MM.1S (cell line): ENCODE measurements around the gene SMC3.
"Not testable (repeated sequence)": the region's sequence is repeated elsewhere in the genome, so short reads cannot be mapped to it uniquely, and the experiment has no call there.

Source experiments
- CTCF ChIP-seq: fragments of 300-600 bp; sonication (generic); IDR thresholded peaks from 2 replicates; pipeline ENCODE4 v1.5.1; 2016; ENCODE audit warnings: antibody characterized with exemption, low read length, mixed read lengths
- EZH2 ChIP-seq: fragments of 300-600 bp; sonication (generic); optimal IDR thresholded peaks from 2 replicates; pipeline ENCODE3; 2017; ENCODE audit warnings: low read depth, mild to moderate bottlenecking, antibody characterized with exemption, low read length, mixed read lengths

- TF ChIP-seq CTCF, EZH2: not testable (repeated sequence)
These were observed 43.3 kb downstream of the SMC3 start for GRCh38 chr10:110610781-110611180.
